ENCODE data around the gene MTHFS. TPM values are rescaled to one million over a fixed set of nuclear protein-coding genes. Genes with fewer than 3 reads are reported as not detected.
"Not testable (repeated sequence)": the region's sequence is repeated elsewhere in the genome, so short reads cannot be mapped to it uniquely, and the experiment has no call there.

Gene MTHFS
- total RNA-seq, 1 donor from 2014 or later = 8.4 TPM

- peaks cover 0 to 5% (median 3%) of the 10 kb centered on the region in 3 donors for H3K27me3 ChIP-seq (ENCODE audit: control insufficient read depth in 3 of 3, insufficient read depth in 3 of 3, low read length in 3 of 3)
- no peak overlapping the region for H3K4me3 ChIP-seq (ENCODE audit: low read length in 3 of 3)
- no peaks in the 10 kb centered on the region for H3K36me3 ChIP-seq (ENCODE audit: control insufficient read depth in 3 of 3, insufficient read depth in 3 of 3, low read length in 3 of 3)
- no peaks in the 10 kb centered on the region for H3K9me3 ChIP-seq (ENCODE audit: control insufficient read depth in 3 of 3, low read length in 3 of 3)
- no peak overlapping the region for H3K9ac ChIP-seq (ENCODE audit: low read depth in 1 of 3, low read length in 3 of 3)
- H3K27ac ChIP-seq (ENCODE audit: low read depth, low read length) = no peak overlapping the region
- H3K4me1 ChIP-seq (ENCODE audit: control insufficient read depth in 3 of 3, insufficient read depth in 3 of 3, low read length in 3 of 3) = no peaks in the 10 kb centered on the region
Measured at GRCh38 chr15:79929412-79929811, 32.6 kb upstream of the MTHFS start.

- not testable (repeated sequence) for H3K9me3 ChIP-seq (ENCODE audit: control insufficient read depth in 3 of 3, low read length in 3 of 3); H3K36me3 ChIP-seq (ENCODE audit: control insufficient read depth in 3 of 3, insufficient read depth in 3 of 3, low read length in 3 of 3); H3K4me1 ChIP-seq (ENCODE audit: control insufficient read depth in 3 of 3, insufficient read depth in 3 of 3, low read length in 3 of 3); H3K4me3 ChIP-seq (ENCODE audit: low read length in 3 of 3); H3K9ac ChIP-seq (ENCODE audit: low read depth in 1 of 3, low read length in 3 of 3); H3K27ac ChIP-seq (ENCODE audit: low read depth, low read length); H3K27me3 ChIP-seq (ENCODE audit: control insufficient read depth in 3 of 3, insufficient read depth in 3 of 3, low read length in 3 of 3)
Measured at GRCh38 chr15:79926116-79926515, 29.3 kb upstream of the MTHFS start.

GRCh38 chr15:79924379-79924778, 27.6 kb upstream of the MTHFS start:
- H3K27me3 ChIP-seq (ENCODE audit: control insufficient read depth in 3 of 3, insufficient read depth in 3 of 3, low read length in 3 of 3) = no peaks in the 10 kb centered on the region
- H3K9ac ChIP-seq (ENCODE audit: low read depth in 1 of 3, low read length in 3 of 3) = peak overlapping the region; percentile 68 to 89 (median 83)
- H3K36me3 ChIP-seq (ENCODE audit: control insufficient read depth in 3 of 3, insufficient read depth in 3 of 3, low read length in 3 of 3) = peaks cover 0 to 6% (median 0%) of the 10 kb centered on the region in 3 donors
- peak overlapping the region; percentile 81 to 89 (median 89) for H3K4me3 ChIP-seq (ENCODE audit: low read length in 3 of 3)
- no peak overlapping the region for H3K27ac ChIP-seq (ENCODE audit: low read depth, low read length)
- H3K9me3 ChIP-seq (ENCODE audit: control insufficient read depth in 3 of 3, low read length in 3 of 3) = peaks cover 0 to 3% (median 2%) of the 10 kb centered on the region in 3 donors
- H3K4me1 ChIP-seq (ENCODE audit: control insufficient read depth in 3 of 3, insufficient read depth in 3 of 3, low read length in 3 of 3) = peaks cover 4 to 5% (median 5%) of the 10 kb centered on the region in 3 donors

GRCh38 chr15:79923515-79924169, 26.8 kb upstream of the MTHFS start:
- Histone ChIP-seq H3K9me3 (ENCODE audit: control insufficient read depth in 3 of 3, low read length in 3 of 3) (peaks cover 0 to 3% (median 2%) of the 10 kb centered on the region in 3 donors), H3K27me3 (ENCODE audit: control insufficient read depth in 3 of 3, insufficient read depth in 3 of 3, low read length in 3 of 3) (no peaks in the 10 kb centered on the region), H3K4me3 (ENCODE audit: low read length in 3 of 3) (peak overlapping the region; percentile 81 to 89 (median 89)), H3K27ac (ENCODE audit: low read depth, low read length) (peak overlapping the region; percentile 85), H3K9ac (ENCODE audit: low read depth in 1 of 3, low read length in 3 of 3) (peak overlapping the region; percentile 83 to 89 (median 88)), H3K4me1 (ENCODE audit: control insufficient read depth in 3 of 3, insufficient read depth in 3 of 3, low read length in 3 of 3) (peaks cover 4 to 5% (median 5%) of the 10 kb centered on the region in 3 donors), H3K36me3 (ENCODE audit: control insufficient read depth in 3 of 3, insufficient read depth in 3 of 3, low read length in 3 of 3) (peaks cover 0 to 6% (median 0%) of the 10 kb centered on the region in 3 donors)

GRCh38 chr15:79923079-79923514, 26.3 kb upstream of the MTHFS start:
- Histone ChIP-seq H3K4me1 (ENCODE audit: control insufficient read depth in 3 of 3, insufficient read depth in 3 of 3, low read length in 3 of 3) (peaks cover 4 to 5% (median 5%) of the 10 kb centered on the region in 3 donors), H3K36me3 (ENCODE audit: control insufficient read depth in 3 of 3, insufficient read depth in 3 of 3, low read length in 3 of 3) (peaks cover 0 to 6% (median 0%) of the 10 kb centered on the region in 3 donors), H3K4me3 (ENCODE audit: low read length in 3 of 3) (peak overlapping the region; percentile 76 to 89 (median 89)), H3K27me3 (ENCODE audit: control insufficient read depth in 3 of 3, insufficient read depth in 3 of 3, low read length in 3 of 3) (no peaks in the 10 kb centered on the region), H3K9me3 (ENCODE audit: control insufficient read depth in 3 of 3, low read length in 3 of 3) (peaks cover 0 to 5% (median 3%) of the 10 kb centered on the region in 3 donors), H3K27ac (ENCODE audit: low read depth, low read length) (peak overlapping the region; percentile 85), H3K9ac (ENCODE audit: low read depth in 1 of 3, low read length in 3 of 3) (peak overlapping the region; percentile 83 to 89 (median 88))

- Histone ChIP-seq H3K4me1 (ENCODE audit: control insufficient read depth in 3 of 3, insufficient read depth in 3 of 3, low read length in 3 of 3) (peaks cover 4 to 5% (median 5%) of the 10 kb centered on the region in 3 donors), H3K9me3 (ENCODE audit: control insufficient read depth in 3 of 3, low read length in 3 of 3) (peaks cover 0 to 5% (median 3%) of the 10 kb centered on the region in 3 donors), H3K9ac (ENCODE audit: low read depth in 1 of 3, low read length in 3 of 3) (peak overlapping the region; percentile 83 to 89 (median 88)), H3K27ac (ENCODE audit: low read depth, low read length) (peak overlapping the region; percentile 85), H3K27me3 (ENCODE audit: control insufficient read depth in 3 of 3, insufficient read depth in 3 of 3, low read length in 3 of 3) (no peaks in the 10 kb centered on the region), H3K4me3 (ENCODE audit: low read length in 3 of 3) (peak overlapping the region; percentile 63 to 89 (median 89)), H3K36me3 (ENCODE audit: control insufficient read depth in 3 of 3, insufficient read depth in 3 of 3, low read length in 3 of 3) (peaks cover 0 to 6% (median 0%) of the 10 kb centered on the region in 3 donors)
Measured at GRCh38 chr15:79922512-79923078, 25.8 kb upstream of the MTHFS start.

- Histone ChIP-seq H3K9me3 (ENCODE audit: control insufficient read depth in 3 of 3, low read length in 3 of 3) (peaks cover 5 to 11% (median 7%) of the 10 kb centered on the region in 3 donors), H3K4me3 (ENCODE audit: low read length in 3 of 3) (no peak overlapping the region), H3K36me3 (ENCODE audit: control insufficient read depth in 3 of 3, insufficient read depth in 3 of 3, low read length in 3 of 3) (peaks cover 0 to 6% (median 0%) of the 10 kb centered on the region in 3 donors), H3K27ac (ENCODE audit: low read depth, low read length) (no peak overlapping the region), H3K27me3 (ENCODE audit: control insufficient read depth in 3 of 3, insufficient read depth in 3 of 3, low read length in 3 of 3) (no peaks in the 10 kb centered on the region), H3K9ac (ENCODE audit: low read depth in 1 of 3, low read length in 3 of 3) (no peak overlapping the region), H3K4me1 (ENCODE audit: control insufficient read depth in 3 of 3, insufficient read depth in 3 of 3, low read length in 3 of 3) (peaks cover 4 to 5% (median 5%) of the 10 kb centered on the region in 3 donors)
Measured at GRCh38 chr15:79919749-79920511, 23.1 kb upstream of the MTHFS start.

- no peak overlapping the region for H3K27ac ChIP-seq (ENCODE audit: low read depth, low read length)
- H3K4me1 ChIP-seq (ENCODE audit: control insufficient read depth in 3 of 3, insufficient read depth in 3 of 3, low read length in 3 of 3) = peaks cover 4 to 5% (median 5%) of the 10 kb centered on the region in 3 donors
- peaks cover 8 to 16% (median 8%) of the 10 kb centered on the region in 3 donors for H3K9me3 ChIP-seq (ENCODE audit: control insufficient read depth in 3 of 3, low read length in 3 of 3)
- H3K9ac ChIP-seq (ENCODE audit: low read depth in 1 of 3, low read length in 3 of 3) = no peak overlapping the region
- H3K4me3 ChIP-seq (ENCODE audit: low read length in 3 of 3) = no peak overlapping the region
- H3K36me3 ChIP-seq (ENCODE audit: control insufficient read depth in 3 of 3, insufficient read depth in 3 of 3, low read length in 3 of 3) = peaks cover 0 to 8% (median 0%) of the 10 kb centered on the region in 3 donors
- no peaks in the 10 kb centered on the region for H3K27me3 ChIP-seq (ENCODE audit: control insufficient read depth in 3 of 3, insufficient read depth in 3 of 3, low read length in 3 of 3)
Measured at GRCh38 chr15:79919090-79919748, 22.4 kb upstream of the MTHFS start.

- Histone ChIP-seq H3K9ac (ENCODE audit: low read depth in 1 of 3, low read length in 3 of 3) (no peak overlapping the region), H3K9me3 (ENCODE audit: control insufficient read depth in 3 of 3, low read length in 3 of 3) (peaks cover 8 to 16% (median 8%) of the 10 kb centered on the region in 3 donors), H3K27ac (ENCODE audit: low read depth, low read length) (no peak overlapping the region), H3K4me3 (ENCODE audit: low read length in 3 of 3) (no peak overlapping the region), H3K4me1 (ENCODE audit: control insufficient read depth in 3 of 3, insufficient read depth in 3 of 3, low read length in 3 of 3) (peaks cover 4 to 5% (median 5%) of the 10 kb centered on the region in 3 donors), H3K27me3 (ENCODE audit: control insufficient read depth in 3 of 3, insufficient read depth in 3 of 3, low read length in 3 of 3) (no peaks in the 10 kb centered on the region), H3K36me3 (ENCODE audit: control insufficient read depth in 3 of 3, insufficient read depth in 3 of 3, low read length in 3 of 3) (peaks cover 0 to 8% (median 0%) of the 10 kb centered on the region in 3 donors)
Measured at GRCh38 chr15:79918278-79918677, 21.5 kb upstream of the MTHFS start.

Data from skeletal muscle tissue (tissue), 4 donors.